Right lung (tissue), 5 donors: ENCODE data around the gene GABRB2. TPM values are rescaled to one million over a fixed set of nuclear protein-coding genes. Genes with fewer than 3 reads are reported as not detected.
A peak's percentile ranks its signal among the peaks of the same experiment; 100 is the strongest.
"Not testable (repeated sequence)": the region's sequence is repeated elsewhere in the genome, so short reads cannot be mapped to it uniquely, and the experiment has no call there.

ENCODE experiments used
- DNase-seq, 2 donors: peaks; one replicate each; pipeline ENCODE4 v3.0.0-alpha.2; 2013
- polyA plus RNA-seq, 5 donors: library from polyadenylated mRNA; unstranded; fragments of 120-200 nt; gene quantifications; one replicate each; pipeline versions ENCODE4 v1.2.1 to v1.2.3, GENCODE V29; 2013; ENCODE audit warnings: inconsistent platforms in 1 of 5, low replicate concordance in 1 of 5; ENCODE audit not compliant: insufficient read length in 5 of 5, insufficient read depth in 1 of 5

The GABRB2 gene
- polyA plus RNA-seq, 5 donors = 1.1 to 2.9 (median 1.8) TPM

- no peak for DNase-seq
Measured at GRCh38 chr5:161299053-161299452, 247.5 kb downstream of the GABRB2 start.

- DNase-seq = not testable (repeated sequence)
Measured at GRCh38 chr5:161297388-161297787, 249.1 kb downstream of the GABRB2 start.

- no peak for DNase-seq
Measured at GRCh38 chr5:161295721-161296250, 250.7 kb downstream of the GABRB2 start.

- no peak for DNase-seq
Measured at GRCh38 chr5:161288071-161288470, 258.5 kb downstream of the GABRB2 start.

GRCh38 chr5:161287436-161287835 lies 259.1 kb downstream of the GABRB2 start:
- DNase-seq = no peak

GRCh38 chr5:161286066-161286655 lies 260.4 kb downstream of the GABRB2 start:
- no peak for DNase-seq

GRCh38 chr5:161284445-161284844 lies 262.1 kb downstream of the GABRB2 start:
- DNase-seq = no peak

- no peak for DNase-seq
Measured at GRCh38 chr5:161283296-161283695, 263.2 kb downstream of the GABRB2 start.

GRCh38 chr5:161278739-161279660 lies 267.5 kb downstream of the GABRB2 start:
- no peak for DNase-seq

- no peak for DNase-seq
Measured at GRCh38 chr5:161277011-161277410, 269.5 kb downstream of the GABRB2 start.

- no peak for DNase-seq
Measured at GRCh38 chr5:161274951-161275350, 271.6 kb downstream of the GABRB2 start.

GRCh38 chr5:161273410-161273809 lies 273.1 kb downstream of the GABRB2 start:
- no peak for DNase-seq

GRCh38 chr5:161271816-161272215 lies 274.7 kb downstream of the GABRB2 start:
- no peak for DNase-seq

GRCh38 chr5:161269125-161269524 lies 277.4 kb downstream of the GABRB2 start:
- DNase-seq = no peak

- DNase-seq = no peak
Measured at GRCh38 chr5:161266954-161267353, 279.6 kb downstream of the GABRB2 start.

- peak; percentile 12 to 24 for DNase-seq
Measured at GRCh38 chr5:161265006-161265405, 281.5 kb downstream of the GABRB2 start.

- DNase-seq = peak; percentile 10 to 29
Measured at GRCh38 chr5:161263191-161263590, 283.3 kb downstream of the GABRB2 start.

- DNase-seq = no peak
Measured at GRCh38 chr5:161261668-161262323, 284.7 kb downstream of the GABRB2 start.

GRCh38 chr5:161258438-161258837 lies 288.1 kb downstream of the GABRB2 start:
- DNase-seq = no peak

GRCh38 chr5:161256957-161257356 lies 289.6 kb downstream of the GABRB2 start:
- DNase-seq = no peak

GRCh38 chr5:161252955-161253354 lies 293.6 kb downstream of the GABRB2 start:
- DNase-seq = not testable (repeated sequence)

- no peak for DNase-seq
Measured at GRCh38 chr5:161246749-161247148, 299.8 kb downstream of the GABRB2 start.
